Suprapubic skin (tissue), 4 donors: ENCODE data around the gene UGT1A6.

Source experiments
- CTCF ChIP-seq, 2 donors: fragments of 200-600 bp in 1 of 2; fragments of 450-650 bp in 1 of 2; sonication (generic) in 1 of 2; IDR thresholded peaks; one replicate each; pipeline ENCODE4 v1.5.1; 2016 to 2019; ENCODE audit warnings: antibody characterized with exemption in 2 of 2, mild to moderate bottlenecking in 1 of 2, moderate library complexity in 1 of 2
- EP300 ChIP-seq: sonication (generic); formaldehyde crosslinking; IDR thresholded peaks from one replicate; pipeline ENCODE4 v1.6.1; 2017; ENCODE audit warnings: antibody characterized with exemption
- POLR2AphosphoS5 ChIP-seq, 3 donors: sonication (generic); formaldehyde crosslinking; IDR thresholded peaks; one replicate each; pipeline ENCODE4 v1.6.1; 2017; ENCODE audit warnings: antibody characterized with exemption in 3 of 3

- TF ChIP-seq CTCF (IDR thresholded peaks at IDR 0.05) = no peak
- no peak for TF ChIP-seq EP300
- no peak for TF ChIP-seq POLR2AphosphoS5 (IDR thresholded peaks at IDR 0.05)
These were observed 81.2 kb downstream of the UGT1A6 start for GRCh38 chr2:233773854-233774253.
